Measurements from ENCODE around the gene TSR1. TPM values are rescaled to one million over a fixed set of nuclear protein-coding genes. Genes with fewer than 3 reads are reported as not detected.
A peak's percentile ranks its signal among the peaks of the same experiment; 100 is the strongest.
"Not testable (repeated sequence)": the region's sequence is repeated elsewhere in the genome, so short reads cannot be mapped to it uniquely, and the experiment has no call there.

The TSR1 gene
- total RNA-seq, 1 experiment from 2014 or later, result 30.9 TPM

DNA sequence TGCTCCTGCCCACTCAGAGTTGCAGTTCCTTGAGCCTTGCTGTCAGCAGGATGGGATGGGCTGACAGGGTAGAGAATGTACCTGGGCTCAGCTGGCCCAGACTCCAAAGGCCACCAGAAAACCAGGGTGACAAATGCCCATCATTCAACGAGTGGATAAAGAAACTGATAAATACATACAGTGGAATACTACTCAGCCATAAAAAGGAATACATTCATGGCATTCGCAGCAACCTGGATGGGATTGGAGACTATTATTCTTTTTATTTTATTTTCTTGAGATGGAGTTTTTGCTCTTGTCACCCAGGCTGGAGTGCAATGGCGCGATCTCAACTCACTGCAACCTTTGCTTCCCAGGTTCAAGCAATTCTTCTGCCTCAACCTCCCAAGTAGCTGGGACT is 21.0 kb upstream of the TSR1 start:
- no peak overlapping the region for H3K4me3 ChIP-seq
- H3K36me3 ChIP-seq, result no peaks in the 10 kb centered on the region
- no peak for DNase-seq
- no peaks in the 10 kb centered on the region for H3K27me3 ChIP-seq
- H3K9me3 ChIP-seq, result no peaks in the 10 kb centered on the region

DNA sequence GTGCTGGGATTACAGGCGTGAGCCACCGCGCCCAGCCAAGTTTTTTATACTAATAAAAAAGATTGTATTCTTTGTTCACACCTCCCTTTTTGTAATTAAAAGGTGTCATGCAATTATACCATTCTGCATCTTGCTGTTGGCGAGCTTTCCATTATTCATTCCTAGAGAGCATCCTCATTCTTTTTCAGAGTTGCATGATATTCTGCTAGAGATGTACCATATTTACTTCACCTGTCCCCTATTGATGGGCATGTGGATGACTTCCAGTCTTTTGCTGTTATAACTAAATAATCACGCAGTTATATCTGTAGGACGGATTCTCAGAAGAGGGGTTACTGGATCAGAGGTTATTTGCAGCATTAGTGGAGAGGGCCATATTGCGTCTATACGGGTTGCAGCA is 18.1 kb upstream of the TSR1 start:
- no peak overlapping the region for H3K4me3 ChIP-seq

DNA sequence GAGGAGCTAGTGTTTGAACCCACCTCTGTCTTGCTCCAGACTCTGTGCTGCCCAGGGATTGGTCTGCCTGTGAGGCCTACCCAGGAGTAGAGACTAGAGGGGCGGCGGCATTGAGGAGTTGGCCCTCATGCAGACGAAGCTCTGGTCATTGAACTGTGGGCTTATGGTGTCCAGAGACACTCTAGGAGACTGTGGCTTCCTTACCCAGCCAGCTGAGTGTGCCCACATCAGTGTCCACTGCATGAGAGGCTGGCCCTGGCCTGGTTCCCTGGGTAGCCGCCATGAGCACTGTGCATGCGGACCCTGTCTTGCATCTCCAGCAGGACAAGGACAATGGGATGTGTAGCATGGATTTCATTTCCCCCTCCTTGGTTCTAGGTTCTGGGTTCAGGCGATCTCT is 15.0 kb upstream of the TSR1 start:
- H3K36me3 ChIP-seq, result no peaks in the 10 kb centered on the region
- H3K27me3 ChIP-seq, result no peaks in the 10 kb centered on the region

More for the DNA sequence above, 18.1 kb upstream of the TSR1 start:
- DNase-seq, result no peak
- Histone ChIP-seq H3K9me3 (no peaks in the 10 kb centered on the region), H3K27me3 (no peaks in the 10 kb centered on the region), H3K36me3 (no peaks in the 10 kb centered on the region)

DNA sequence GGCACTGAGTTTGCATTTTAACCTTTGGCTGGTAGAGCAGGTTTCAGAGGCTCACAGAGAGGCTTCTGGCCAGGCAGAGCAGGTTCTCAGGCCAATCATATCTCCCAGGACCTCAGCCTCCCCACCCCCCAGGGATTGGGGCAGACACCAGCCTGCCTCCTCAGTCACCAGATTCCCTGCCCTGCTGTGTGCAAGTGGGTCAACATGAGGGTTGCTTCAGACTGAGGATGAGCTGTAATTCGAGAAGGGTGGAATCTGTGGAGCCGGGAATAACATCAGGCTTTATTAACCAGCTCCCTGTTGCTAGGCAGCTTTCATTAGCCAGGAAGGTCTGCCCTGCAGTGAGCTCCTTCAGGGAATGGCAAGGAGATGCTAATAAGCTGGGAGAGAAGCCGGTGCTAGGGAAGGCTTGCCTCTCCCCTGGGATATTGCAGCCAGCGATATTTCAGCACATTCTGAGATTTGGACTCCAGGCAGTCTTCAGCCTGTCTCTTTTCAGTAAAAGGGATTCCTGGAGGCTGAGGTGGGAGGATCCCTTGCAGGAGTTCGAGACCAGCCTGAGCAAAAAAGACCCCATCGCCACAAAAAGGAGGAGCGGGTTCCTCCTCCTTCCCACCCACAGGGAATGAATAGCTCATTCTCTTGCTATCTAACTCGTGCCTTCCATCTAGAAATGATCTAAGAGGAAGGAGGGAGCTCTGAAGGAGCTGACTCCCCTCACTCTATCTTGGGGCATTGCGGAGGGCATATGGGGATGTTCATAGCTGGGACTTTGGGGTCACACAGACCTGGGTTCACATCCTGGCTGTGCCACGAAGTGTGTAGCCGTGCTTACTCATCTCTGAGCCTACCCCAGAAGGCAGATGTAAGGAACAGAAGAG is 11.8 kb upstream of the TSR1 start:
- DNase-seq, result no peak
- Histone ChIP-seq H3K36me3 (no peaks in the 10 kb centered on the region), H3K27me3 (no peaks in the 10 kb centered on the region), H3K4me3 (no peak overlapping the region), H3K9me3 (no peaks in the 10 kb centered on the region)

More for the DNA sequence above, 15.0 kb upstream of the TSR1 start:
- Histone ChIP-seq H3K9me3 (no peaks in the 10 kb centered on the region), H3K4me3 (no peak overlapping the region)
- no peak for DNase-seq

DNA sequence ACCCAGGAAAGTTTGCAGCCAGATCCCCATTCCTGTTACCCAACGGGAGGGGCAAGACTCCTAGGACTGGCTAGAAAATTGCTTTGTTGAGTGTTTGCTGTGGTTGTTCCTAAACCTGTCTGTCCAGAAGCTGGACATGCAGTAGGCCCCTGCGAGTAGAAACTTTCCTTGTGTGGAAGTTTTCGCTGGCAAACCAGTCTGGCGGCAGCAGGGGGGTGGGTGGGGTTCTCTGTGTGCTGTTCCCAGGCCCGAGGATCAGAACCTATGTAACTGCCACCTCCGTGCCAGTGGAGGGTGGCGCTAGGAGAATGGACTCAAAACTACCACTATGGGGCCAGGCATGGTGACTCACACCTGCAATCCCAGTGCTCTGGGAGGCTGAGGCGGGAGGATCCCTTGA is 10.2 kb upstream of the TSR1 start:
- no peak overlapping the region for H3K4me3 ChIP-seq

DNA sequence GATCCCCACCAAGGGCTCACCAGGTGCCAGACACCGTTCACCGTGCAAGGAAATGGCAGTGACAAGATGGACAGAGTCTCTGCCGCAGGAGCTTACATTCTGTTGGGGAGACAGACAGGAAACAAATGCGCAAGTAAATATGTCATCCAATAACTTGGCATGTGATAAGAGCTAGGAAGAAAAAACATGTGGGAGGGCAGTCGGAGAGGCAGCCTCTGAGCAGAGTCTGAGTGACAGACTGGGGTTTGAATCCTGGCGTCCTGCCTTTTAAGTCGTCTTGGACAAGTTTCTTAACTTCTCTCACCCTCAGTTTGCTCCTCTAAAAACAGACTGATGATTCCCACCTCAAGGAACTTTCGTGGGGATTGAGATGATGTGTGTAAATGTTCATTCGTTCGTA is 8.3 kb upstream of the TSR1 start:
- H3K36me3 ChIP-seq, result no peaks in the 10 kb centered on the region
- no peak overlapping the region for H3K4me3 ChIP-seq
- no peak for DNase-seq
- H3K27me3 ChIP-seq, result no peaks in the 10 kb centered on the region
- no peaks in the 10 kb centered on the region for H3K9me3 ChIP-seq

More for the DNA sequence above, 10.2 kb upstream of the TSR1 start:
- Histone ChIP-seq H3K9me3 (no peaks in the 10 kb centered on the region), H3K27me3 (no peaks in the 10 kb centered on the region), H3K36me3 (no peaks in the 10 kb centered on the region)
- no peak for DNase-seq

DNA sequence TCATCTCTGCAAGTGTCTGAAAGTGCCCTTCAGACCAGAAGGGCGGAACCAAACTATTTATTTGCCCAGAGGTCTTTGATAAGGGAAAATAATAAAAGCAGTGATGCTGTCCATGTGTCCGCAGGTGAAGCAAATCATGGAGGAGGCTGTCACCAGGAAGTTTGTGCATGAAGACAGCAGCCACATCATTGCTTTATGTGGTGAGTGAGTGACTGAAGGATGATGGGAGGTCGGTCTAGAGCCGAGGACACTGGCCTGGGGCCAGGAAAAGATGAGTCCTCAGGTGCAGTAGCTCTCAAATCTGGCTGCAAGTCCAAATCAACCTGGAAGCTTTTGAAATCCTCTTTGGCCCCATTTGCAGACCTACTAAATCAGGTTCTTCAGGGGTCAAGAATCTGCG is 7.2 kb upstream of the TSR1 start:
- DNase-seq, result no peak
- H3K36me3 ChIP-seq, result no peaks in the 10 kb centered on the region
- no peaks in the 10 kb centered on the region for H3K9me3 ChIP-seq
- no peaks in the 10 kb centered on the region for H3K27me3 ChIP-seq
- no peak overlapping the region for H3K4me3 ChIP-seq

DNA sequence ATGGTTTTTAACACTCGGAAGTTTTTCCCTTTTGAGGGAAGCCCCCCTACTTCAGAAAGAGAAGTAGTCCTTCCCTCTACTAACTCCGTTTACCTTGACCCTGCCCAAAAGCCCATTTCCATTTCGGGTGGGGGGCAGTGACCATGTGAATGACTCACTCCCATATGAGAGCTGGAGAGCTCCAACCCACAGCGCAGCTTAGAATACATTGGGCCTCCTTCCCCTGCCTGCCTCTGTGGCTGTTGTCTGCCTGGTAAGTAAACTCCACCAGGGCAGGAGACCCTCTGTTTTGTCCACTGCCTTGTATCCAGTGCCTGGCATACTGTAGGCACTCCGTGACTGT is 2.0 kb upstream of the TSR1 start:
- Histone ChIP-seq H3K4me3 (peak overlapping the region; percentile 90), H3K36me3 (peaks cover 26% of the 10 kb centered on the region), H3K9me3 (no peaks in the 10 kb centered on the region), H3K27me3 (no peaks in the 10 kb centered on the region)
- no peak for DNase-seq

DNA sequence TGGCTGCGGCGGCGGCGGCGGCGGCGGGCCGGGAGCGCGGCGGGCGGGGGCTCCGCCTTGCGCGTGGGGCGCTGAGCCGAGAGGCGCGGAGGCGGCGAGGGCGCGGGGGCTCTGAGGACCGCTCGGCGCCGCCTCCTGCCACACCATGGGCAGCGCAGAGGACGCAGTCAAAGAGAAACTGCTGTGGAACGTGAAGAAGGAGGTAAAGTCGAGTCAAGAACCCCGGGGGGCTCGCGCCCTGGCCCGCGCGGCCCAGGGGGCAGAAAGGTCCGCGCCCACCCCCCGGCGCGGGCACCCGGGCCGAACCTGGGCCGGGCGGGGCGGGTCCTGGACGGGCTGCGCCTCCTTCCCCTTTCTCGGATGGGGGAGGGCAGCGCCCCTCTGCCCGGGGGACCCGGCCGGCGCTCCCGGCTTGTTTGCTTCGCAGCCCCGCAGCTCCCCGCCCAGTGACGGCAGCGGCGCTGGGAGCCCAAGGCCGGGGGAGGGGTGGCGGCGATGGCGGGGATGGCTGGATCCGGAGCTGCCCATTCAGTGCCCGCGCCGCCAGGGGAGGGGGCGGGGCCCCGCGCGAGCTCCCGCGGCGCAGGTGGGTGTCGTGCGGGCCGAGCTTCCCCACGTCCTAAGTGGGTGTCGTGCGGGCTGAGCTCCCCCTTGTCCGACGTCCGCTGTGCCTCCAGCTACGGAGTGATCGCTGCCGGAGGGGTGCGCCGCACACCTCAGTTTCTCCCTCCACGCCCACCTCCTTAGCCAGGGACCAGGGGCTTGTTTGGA is 1.5 kb upstream of the TSR1 start:
- Histone ChIP-seq H3K36me3 (peaks cover 31% of the 10 kb centered on the region), H3K4me3 (peak overlapping the region; percentile 90), H3K27me3 (no peaks in the 10 kb centered on the region), H3K9me3 (no peaks in the 10 kb centered on the region)
- peak; percentile 63 for DNase-seq

DNA sequence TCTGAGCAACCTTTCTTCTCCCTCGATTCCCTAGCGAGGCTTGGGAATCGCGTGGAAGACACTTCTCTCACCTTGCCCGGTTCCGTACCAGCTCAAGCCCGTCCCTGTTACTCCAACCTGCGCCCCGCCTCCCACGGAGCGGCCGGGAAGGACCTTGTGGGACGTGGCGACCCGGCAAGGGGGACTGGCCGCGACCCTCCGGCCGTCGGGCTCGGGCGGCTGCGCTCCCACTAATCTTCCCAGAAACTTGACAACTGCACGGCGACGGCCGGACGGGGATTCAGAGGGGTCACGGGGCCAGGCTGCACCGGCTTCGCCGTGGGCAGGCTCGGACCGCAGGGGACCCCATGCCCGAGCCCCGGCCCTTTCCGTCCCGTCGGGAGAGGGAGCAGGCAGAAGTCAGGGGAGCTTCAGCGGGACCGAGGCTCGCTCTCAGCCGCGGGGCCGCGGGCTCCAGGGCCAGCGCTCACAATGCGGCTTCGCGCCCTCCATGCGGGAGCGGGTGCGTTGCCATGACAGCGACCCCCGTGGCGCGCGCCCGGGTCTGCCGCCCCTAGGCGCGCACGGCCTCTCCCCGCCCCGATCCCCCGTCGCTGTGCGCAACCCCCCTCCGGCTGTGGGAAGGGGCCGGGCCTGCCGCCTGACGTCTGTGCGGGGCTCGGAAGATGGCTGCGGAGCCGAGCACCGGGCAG is 741 bp upstream of the TSR1 start, which contains the start of gene SGSM2:
TSS of gene SGSM2 (plus strand) at position 650 of the 692 bp plus-strand sequence. CDS start 188 bp downstream, outside the sequence.
- peak; percentile 54 for DNase-seq
- no peaks in the 10 kb centered on the region for H3K27me3 ChIP-seq
- no peaks in the 10 kb centered on the region for H3K9me3 ChIP-seq
- peaks cover 39% of the 10 kb centered on the region for H3K36me3 ChIP-seq
- peak within 1 kb of the TSS; percentile 90 for H3K4me3 ChIP-seq

DNA sequence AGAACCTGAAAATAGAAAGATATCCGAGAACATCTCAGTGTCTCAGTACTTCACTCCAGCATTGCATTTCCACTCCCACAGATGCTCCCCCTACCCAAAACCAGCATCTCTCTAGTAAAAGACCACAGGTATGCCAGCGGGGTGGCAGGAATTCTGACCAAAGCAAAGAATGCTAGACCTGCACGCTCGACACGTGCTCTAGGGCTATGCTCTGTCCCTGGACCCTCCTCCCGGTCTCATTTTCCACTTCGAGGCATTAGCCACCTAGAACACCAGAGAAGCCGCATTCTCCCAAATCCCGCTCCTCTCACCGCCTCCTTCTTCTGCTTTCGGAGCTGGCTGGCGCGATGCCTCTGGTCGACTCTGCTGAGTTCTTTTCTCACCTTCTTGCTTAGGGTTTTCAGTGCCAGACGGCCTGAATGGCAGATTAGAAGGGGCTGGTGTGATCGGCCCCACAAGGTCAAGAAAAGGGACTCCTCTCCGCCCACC is 487 bp downstream of the TSR1 start:
- Histone ChIP-seq H3K4me3 (peak overlapping the region; percentile 90), H3K9me3 (no peaks in the 10 kb centered on the region), H3K36me3 (peaks cover 50% of the 10 kb centered on the region), H3K27me3 (no peaks in the 10 kb centered on the region)
- no peak for DNase-seq

DNA sequence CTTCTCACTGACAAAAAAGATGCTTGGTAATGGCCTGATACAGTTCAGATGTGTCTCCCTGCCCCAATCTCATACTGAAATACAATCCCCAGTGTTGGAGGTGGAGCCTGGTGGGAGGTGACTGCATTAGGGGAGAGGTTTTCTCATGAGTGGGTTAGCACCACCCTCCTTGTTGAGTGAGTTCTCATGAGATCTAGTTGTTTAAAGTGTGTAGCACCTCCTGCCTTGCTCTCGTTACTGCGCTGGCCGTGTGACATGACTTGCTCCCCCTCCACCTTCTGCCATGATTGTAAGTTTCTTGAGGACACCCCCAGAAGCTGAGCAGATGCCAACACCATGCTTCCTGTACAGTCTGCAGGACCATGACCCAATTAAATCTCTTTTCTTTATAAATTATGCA is 5.0 kb downstream of the TSR1 start:
- H3K36me3 ChIP-seq, result peaks cover 73% of the 10 kb centered on the region

DNA sequence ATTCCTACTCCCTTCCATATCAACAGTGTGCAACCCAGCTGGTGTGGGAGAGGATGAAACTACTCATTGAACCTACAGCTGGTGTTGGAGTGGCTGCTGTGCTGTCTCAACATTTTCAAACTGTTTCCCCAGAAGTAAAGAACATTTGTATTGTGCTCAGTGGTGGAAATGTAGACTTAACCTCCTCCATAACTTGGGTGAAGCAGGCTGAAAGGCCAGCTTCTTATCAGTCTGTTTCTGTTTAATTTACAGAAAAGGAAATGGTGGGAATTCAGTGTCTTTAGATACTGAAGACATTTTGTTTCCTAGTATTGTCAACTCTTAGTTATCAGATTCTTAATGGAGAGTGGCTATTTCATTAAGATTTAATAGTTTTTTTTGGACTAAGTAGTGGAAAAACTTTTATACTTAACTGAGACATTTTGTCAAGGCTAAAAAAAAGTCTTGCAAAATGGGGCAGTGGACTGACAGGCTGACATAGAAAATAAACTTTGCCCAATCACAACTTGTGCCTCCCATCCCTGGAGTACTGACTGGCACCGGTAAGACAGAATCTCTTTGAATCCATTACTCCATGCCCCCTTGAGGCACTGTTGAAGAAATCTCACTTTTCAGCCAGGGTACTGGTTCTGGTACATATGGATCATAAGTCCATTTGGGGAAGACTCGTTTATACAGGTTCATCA is 12.5 kb downstream of the TSR1 start:
- Histone ChIP-seq H3K4me3 (no peak overlapping the region), H3K9me3 (no peaks in the 10 kb centered on the region), H3K27me3 (no peaks in the 10 kb centered on the region), H3K36me3 (peaks cover 46% of the 10 kb centered on the region)
- DNase-seq, result no peak

More for the DNA sequence above, 5.0 kb downstream of the TSR1 start:
- H3K9me3 ChIP-seq, result no peaks in the 10 kb centered on the region
- H3K27me3 ChIP-seq, result no peaks in the 10 kb centered on the region
- H3K4me3 ChIP-seq, result no peak overlapping the region
- no peak for DNase-seq

DNA sequence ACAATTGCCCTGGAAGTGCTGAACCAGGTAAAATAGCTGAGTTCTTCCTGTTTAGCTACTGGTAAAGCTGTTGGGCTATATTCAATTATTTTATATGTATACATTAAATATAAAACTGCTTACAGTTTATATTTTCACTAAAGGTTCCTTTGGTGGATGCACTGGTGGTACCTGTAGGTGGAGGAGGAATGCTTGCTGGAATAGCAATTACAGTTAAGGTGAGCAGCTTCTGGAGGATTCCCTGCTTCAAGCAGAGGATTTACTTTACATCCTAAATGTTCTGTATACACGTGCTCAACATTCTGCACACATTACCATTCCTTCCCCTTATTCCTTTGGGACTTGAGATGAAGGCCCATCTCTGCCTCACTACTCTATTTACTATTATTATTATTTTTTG is 14.9 kb downstream of the TSR1 start:
- no peaks in the 10 kb centered on the region for H3K27me3 ChIP-seq
- H3K36me3 ChIP-seq, result peaks cover 39% of the 10 kb centered on the region
- DNase-seq, result no peak
- H3K9me3 ChIP-seq, result no peaks in the 10 kb centered on the region
- H3K4me3 ChIP-seq, result no peak overlapping the region

DNA sequence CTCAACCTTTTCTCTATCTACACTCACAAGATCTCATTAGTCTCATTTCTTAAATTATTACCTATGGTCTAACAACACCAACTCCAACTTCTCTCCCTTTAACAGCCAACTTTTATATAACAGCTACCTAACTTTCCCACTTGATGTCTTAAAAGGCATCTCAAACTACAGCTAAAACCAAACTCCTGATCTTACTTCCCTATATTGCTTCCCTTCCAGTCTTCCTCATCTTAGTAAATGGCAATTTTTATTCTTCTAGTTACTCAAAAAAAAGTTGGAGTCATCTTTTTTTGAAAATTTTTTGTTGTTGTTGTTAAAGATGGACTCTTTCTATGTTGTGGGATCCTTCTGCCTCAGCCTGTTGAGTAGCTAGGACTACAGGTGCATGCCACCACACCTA is 17.2 kb downstream of the TSR1 start:
- no peak overlapping the region for H3K4me3 ChIP-seq
- DNase-seq, result no peak
- peaks cover 20% of the 10 kb centered on the region for H3K36me3 ChIP-seq
- H3K9me3 ChIP-seq, result no peaks in the 10 kb centered on the region
- no peaks in the 10 kb centered on the region for H3K27me3 ChIP-seq

DNA sequence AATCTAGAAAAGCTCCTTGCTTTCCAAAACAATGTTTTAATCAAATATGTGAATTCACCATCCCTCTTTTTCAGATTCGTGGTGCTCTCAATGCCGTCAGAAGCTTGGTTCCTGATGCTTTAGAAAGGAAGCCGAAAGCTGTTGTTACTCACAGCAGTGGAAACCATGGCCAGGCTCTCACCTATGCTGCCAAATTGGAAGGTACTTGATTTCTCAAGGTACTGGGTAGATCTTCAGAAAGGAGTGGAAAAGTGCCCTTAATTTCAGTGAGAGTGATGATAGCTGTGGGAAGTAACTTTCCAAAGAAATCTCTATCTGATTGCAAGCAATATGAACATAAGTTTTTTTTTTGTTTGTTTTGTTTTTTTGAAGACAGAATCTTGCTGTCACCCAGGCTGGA is 18.5 kb downstream of the TSR1 start:
- DNase-seq, result no peak
- Histone ChIP-seq H3K4me3 (no peak overlapping the region), H3K27me3 (no peaks in the 10 kb centered on the region), H3K9me3 (no peaks in the 10 kb centered on the region), H3K36me3 (peaks cover 8% of the 10 kb centered on the region)

DNA sequence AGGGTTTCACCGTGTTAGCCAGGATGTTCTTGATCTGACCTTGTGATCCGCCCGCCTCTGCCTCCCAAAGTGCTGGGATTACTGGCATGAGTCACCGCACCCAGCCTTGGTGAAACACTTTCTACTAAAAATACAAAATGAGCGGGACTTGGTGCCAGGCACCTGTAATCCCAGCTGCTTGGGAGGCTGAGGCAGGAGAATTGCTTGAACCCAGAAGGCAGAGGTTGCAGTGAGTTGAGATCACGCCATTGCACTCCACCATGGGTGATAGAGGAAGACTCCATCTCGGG is 19.4 kb downstream of the TSR1 start:
- H3K9me3 ChIP-seq, H3K4me3 ChIP-seq, H3K27me3 ChIP-seq, H3K36me3 ChIP-seq: not testable (repeated sequence)
- DNase-seq, result peak; percentile 45
